Measurements from ENCODE around the gene TICAM1.
"Not testable (repeated sequence)": the region's sequence is repeated elsewhere in the genome, so short reads cannot be mapped to it uniquely, and the experiment has no call there.

TICAM1 gene

GRCh38 chr19:4831304-4831978 is at the start of gene TICAM1:
Gene TICAM1 (minus strand): TSS chr19:4831712. CDS start chr19:4818377, 13,335 bp downstream.
- peak; percentile 57 for DNase-seq

- no peak for DNase-seq
Measured at GRCh38 chr19:4879041-4879440, 47.5 kb upstream of the TICAM1 start.

DNA sequence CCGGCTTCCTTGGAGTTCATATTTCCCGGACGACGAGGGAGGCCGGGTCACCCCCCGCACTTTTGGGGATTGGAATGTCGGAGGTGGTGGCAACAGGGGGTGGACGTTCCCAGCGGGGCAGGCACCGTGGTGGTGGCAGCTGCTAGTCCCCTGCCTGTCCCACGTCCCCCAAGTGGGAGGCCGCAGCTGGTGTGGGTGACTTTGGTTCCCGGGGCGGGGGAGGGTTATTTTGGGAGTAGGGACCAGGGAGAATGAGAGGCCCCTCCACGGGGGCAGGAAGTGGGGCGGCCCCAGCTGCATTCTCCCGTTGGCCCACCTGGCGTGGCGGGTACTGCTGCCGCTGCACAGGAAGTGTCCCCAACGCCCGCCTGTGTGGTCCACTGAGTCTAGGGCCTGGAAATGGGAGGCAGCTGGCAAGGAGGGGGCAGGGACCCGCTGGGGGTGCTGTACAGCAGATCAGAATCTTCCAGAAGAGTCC is 47.0 kb upstream of the TICAM1 start:
- DNase-seq, result no peak

GRCh38 chr19:4877753-4878490 is 46.4 kb upstream of the TICAM1 start:
- DNase-seq, result no peak

DNA sequence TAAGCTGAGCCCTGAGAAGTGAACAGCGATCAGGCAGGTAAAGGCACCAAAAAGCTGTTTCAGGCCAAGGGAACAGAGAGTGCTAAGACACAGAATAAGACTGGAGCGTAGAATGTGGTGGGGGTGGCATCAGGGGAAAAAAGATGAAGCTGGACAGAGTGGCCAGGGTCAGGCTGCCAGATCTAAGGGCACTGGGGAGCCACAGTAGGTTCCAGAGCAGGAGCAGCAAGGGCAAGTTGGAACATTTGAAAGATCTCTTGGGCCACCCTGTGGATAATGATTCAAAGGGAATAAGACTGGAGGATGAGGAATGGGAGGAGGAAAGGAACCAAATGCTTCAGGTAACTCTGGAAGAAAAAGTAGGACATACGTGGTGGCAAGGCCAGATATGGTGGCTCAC is 42.4 kb upstream of the TICAM1 start:
- DNase-seq, result no peak

DNA sequence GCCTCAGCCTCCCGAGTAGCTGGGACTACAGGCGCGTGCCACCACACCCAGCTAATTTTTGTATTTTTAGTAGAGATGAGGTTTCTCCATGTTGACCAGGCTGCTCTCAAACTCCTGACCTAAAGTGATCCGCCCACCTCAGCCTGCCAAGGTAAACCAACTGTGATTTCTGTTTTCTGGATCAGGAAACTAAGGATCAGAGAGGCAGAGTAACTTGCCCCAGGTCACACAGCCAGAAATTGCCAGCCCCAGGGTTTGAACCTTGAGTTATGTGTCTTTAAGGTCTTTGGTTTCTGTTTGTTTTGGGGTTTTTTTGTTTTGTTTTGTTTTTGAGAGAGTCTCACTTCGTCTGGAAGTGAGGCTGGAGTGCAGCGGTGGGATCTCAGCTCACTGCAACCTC is 40.2 kb upstream of the TICAM1 start:
- no peak for DNase-seq

DNA sequence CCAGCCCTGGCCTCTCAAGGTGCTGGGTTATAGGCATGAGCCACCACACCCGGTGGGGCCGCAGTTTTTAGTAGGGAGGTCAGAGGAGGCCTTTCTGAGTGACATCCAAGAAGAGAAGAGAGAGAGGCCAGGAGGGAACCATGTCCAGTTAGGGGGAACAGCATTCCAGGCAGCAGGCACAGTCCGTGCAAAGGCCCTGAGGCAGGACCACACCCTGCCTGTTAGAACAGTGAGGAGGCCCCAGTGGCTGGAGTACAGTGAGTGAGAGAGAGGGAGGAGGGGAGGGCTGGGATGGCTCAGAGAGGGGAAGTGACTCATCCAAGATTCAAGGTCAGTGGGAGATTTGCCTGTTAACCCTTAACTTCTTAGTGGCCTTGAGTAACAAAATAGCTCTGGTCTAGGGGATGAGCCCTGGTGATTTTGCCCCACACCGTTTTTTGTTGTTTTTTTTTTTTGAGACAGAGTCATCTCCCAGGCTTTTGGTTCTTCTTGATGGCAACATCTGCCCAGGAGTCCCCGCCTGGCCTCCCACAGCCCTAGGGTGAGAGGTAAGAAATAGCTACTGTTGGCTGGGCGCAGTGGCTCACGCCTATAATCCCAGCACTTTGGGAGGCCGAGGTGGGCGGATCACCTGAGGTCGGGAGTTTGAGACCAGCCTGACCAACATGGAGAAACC is 38.7 kb upstream of the TICAM1 start:
- DNase-seq, result peak; percentile 60

- no peak for DNase-seq
Measured at GRCh38 chr19:4868286-4868834, 36.8 kb upstream of the TICAM1 start.

DNA sequence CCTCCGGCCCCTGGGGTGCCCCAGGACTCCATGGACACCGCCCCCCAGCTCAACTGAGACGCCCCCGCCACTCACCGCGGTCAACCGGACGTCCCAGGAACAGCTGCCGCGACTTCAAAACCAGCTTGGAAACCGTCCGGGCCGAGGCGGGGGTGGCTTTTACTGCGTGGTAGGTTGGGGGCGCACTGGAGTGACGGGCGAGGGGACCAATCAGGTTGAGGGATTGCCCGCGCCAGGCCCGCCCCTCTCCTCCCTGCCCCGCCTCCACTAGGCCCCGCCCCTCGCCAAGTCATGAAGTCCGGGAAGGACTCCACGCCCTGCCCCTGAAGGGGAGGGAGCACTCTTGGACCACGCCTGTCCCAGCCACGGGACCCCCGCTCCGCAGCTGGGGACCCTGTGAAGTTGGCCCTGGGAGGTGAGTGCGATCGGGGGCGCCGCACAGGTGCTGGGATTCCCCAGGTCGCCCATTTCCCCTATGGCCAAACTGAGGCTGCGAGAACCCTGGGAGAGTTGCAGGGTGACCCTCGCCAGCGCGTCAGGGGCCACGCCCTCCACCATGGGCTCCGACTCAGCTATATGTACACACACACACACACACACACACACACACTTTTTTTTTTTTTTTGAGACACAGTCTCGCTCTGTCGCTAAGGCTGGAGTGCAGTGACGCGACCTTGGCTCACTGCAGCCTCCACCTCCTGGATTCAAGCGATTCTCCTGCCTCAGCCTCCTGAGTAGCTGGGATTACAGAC is 36.2 kb upstream of the TICAM1 start, which contains the start of gene PLIN3:
Gene PLIN3, minus strand, starts transcription at position 134 of the 752 bp plus-strand sequence. CDS start 6,273 bp downstream, outside the sequence.
- DNase-seq, result peak; percentile 93

DNA sequence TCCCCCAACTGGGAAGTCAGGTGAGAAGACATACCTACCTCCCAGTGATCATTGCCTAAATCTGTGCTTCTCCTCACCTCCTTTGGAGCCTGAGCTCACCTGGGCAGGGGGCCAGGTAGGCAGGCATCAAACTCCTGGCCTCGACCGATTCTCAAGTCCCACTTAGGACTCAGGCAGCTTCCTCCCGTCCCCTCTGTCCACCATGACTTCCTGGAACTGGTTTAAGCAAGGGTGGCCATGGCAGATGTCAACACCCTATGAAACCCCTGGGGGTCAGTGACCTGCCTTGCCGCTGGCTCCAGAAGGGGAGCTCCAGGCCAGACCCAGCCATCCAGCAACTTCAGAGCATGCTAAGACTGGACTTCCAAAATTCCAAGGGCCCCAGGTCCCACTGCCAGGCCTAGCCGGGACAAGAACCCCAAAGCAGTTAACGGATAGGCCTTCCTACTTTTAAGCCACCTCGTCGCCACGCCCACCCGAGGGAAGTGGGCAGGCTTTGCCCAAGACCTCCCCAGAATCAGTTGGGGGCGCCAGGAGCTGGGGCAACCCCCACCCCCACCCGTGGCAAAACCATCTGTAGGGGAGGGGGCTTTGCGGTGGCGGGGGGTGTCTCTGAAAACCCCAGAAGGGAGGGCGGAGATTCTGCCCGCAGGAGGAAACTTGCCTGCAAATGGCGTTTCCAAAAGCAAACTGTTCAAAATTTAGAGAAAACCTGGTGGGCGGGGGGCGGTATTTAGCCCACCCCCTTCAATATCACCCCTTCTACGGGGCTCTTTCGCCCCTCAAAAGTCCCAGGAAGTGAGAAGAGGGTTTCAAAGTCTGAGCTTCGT is 35.3 kb upstream of the TICAM1 start:
- DNase-seq, result peak; percentile 37

- DNase-seq, result no peak
Measured at GRCh38 chr19:4861147-4861546, 29.6 kb upstream of the TICAM1 start.

DNA sequence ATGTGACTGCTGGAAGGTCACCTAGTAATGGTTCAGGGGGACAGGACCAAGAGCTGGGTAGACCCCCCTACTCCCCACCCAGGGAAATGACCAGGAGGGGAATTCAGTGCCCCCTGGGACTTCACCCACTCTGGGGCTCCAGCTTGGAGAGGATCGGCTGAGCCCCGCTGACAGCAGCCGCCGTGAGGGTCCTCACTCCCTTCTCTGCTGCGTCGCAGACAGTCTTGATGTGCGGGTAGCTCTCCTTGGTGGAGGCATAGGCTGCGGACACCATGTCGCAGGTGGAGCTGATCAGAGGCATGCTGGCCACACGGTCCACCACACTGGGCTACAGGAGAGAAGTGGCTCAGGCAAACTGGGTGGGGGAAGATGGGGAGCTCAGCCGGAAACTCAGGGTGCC is 28.2 kb upstream of the TICAM1 start:
- DNase-seq, result no peak

DNA sequence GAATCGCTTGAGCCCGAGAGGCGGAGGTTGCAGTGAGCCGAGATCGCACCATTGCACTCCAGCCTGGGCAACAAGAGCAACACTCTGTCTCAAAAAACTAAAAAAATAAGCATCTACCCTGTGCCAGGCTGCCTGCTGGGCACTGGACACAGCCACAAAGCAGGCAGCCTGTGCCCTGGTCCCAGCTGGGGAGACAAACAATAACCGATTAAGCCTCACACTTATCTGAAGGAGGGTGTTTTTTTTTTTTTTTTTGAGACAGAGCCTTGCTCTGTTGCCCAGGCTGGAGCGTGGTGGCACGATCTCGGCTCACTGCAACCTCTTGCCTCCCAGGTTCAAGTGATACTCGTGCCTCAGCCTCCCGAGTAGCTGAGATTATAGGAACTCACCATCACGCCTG is 25.0 kb upstream of the TICAM1 start:
- not testable (repeated sequence) for DNase-seq

GRCh38 chr19:4853506-4853905 is 22.0 kb upstream of the TICAM1 start:
- not testable (repeated sequence) for DNase-seq

GRCh38 chr19:4852484-4852883 is 21.0 kb upstream of the TICAM1 start:
- DNase-seq, result no peak

DNA sequence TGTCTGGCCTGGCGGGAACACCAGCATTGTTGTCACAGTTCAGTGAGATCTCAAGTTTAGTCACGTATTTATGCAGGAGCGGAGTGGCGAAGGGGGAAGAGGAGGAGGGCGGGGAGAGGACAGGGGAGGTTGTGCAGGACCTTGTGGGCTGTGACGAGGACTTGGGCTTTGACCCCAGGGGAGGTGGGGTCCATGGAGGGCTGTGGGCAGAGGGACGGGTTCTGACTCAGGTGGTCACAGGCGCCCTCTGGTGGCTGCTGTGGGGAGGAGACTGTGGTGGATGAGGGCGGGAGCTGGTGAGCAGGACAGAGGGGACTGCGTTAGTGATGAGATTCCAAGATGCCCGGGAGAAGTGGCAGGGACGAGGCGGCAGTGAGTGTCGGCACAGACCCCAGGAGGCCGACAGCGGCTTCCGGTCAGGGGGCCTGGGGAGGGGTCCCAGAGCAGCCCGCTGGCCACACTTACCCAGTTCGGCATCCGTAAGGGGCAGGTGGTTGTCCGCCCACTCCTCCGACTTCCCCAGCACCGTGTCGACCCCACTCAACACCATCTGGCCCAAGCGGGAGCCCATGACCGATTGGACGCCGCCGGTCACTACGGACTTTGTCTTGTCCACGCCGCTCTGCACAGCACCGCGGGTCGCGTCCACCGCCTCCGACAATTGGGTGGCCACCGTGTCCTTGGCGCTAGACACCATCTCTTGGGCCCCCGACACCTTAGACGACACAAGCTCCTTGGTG is 20.2 kb upstream of the TICAM1 start:
- no peak for DNase-seq

- DNase-seq, result no peak
Measured at GRCh38 chr19:4849019-4849418, 17.5 kb upstream of the TICAM1 start.

DNA sequence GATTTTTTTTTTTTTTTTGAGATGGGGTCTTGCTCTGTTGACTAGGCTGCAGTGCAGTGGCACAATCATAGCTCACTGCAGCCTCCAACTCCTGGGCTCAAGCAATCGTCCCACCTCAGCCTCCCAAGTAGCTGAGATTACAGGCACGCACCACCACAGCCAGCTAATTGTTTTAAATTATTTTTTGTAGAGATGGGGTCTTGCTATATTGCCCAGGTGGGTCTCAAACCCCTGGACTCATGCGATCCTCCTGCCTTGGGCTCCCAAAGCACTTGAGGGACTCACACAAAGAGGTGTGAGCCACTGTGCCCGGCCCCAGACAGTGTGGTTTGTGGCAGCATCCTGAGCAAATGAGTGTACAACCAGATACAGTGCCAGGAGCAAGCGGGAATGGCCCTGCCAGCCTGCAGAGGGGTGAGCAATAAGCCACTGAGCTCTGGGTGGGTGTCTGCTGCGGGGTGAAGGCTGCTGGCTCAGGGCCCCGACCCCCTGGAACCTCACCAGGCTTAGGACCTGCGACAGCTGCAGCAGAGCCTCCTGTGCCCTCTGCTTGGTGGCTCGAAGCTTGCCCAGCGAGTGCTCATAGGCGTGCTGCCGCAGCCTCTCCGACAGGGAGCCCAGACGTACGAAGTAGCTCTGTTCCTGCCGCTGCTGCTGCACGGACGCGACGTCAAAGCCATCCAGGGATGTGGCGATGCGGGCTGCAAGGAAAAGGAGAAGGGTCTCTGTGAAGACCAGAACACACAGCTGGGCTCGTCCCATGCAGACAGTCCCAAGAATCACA is 15.9 kb upstream of the TICAM1 start:
- no peak for DNase-seq

DNA sequence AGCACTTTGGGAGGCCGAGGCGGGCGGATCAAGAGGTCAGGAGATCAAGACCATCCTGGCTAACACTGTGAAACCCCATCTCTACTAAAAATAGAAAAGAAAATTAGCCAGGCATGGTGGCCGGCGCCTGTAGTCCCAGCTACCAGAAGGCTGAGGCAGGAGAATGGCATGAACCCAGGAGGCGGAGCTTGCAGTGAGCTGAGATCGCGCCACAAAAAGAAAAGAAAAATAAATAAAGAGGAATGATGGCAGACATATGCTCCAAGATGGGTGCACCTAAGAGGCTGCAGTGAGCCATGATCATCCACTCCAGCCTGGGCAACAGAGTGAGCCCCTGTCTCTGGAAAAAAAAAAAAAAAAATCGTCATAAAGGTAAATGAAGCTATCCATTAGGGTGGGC is 14.5 kb upstream of the TICAM1 start:
- DNase-seq, result not testable (repeated sequence)
